HG03175 (cell line): ENCODE data around the gene SLC22A6.

Source experiments
- ATAC-seq: cut with Tn5 transposase; IDR thresholded peaks from one replicate; pipeline ENCODE4 v1.9.1; 2021; ENCODE audit warnings: mild to moderate bottlenecking, moderate library complexity; ENCODE audit not compliant: unreplicated experiment

Gene SLC22A6

DNA sequence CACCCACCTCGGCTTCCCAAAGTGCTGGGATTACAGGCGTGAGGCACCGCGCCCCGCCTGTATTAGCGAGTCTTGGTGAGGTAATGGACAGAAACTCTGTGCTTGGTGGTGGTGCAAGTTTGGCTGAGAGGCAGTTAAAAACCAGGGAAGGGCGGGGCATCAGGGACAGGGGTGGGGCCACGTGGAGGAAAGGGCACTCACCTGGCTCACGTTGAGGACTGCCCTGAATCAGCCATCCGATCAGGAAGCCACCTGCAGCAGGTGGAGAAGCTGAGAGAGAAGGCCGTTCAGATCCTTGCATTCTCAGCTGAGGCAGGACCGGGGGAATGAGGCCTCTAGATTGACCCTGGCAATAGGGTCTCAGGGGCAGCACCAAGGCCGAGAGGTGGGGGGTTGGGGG is 51.5 kb downstream of the SLC22A6 start:
- no peak for ATAC-seq

DNA sequence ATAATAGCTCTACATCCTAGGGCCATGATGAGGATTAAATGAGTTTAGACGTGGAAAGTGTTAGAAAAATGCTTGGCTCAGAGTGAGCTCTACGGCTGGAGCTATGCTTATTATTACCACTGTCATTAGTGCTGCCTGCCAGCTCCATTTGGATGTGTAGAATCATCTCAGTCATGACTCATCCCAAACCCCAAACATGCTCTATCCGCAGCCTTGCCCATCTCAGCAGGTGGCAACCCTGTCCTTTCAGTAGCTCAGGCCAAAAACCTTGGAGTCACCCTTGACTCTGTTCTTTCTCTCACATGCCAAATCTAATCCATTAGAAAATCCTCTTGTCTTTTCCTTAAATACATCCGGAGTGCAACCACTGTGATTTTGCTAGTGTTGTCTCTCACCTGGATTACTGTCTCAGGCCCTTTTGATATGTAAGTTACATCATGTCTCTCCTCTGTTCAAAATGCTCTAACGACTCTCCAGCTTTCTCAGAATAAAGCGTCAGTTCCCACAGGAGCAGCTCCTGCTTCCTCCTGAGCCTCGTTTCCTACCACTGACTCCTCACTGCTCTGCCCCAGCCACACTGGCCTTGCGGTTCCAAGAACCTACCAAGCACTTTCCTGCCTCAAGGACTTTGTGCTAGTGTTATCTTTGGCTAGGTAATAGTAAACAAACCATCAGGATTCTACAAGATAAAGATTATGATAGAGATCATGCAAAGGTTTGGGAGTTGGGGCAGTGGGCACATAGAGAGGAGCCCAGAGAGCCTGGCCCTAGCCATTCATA is 53.1 kb downstream of the SLC22A6 start:
- ATAC-seq, result no peak

DNA sequence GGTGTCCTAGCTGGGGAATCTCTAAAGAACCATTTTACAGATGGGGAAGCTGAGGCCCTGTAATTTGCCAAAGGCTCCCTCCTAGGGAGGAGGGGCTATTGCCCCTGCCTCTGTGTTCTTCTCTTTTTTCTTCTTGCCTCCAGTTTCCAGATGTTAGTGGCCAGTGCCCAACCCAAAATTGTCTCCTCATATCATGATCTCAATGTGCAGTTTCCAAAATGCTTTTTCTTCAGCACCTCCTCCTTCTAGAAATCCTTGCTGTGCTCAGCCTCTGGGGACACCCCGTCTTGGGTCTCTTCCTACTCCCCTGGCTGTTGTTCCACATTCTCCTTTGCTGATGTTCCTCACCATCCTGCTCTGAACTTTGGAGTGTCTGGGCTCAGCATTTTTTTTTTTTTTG is 54.1 kb downstream of the SLC22A6 start:
- no peak for ATAC-seq

DNA sequence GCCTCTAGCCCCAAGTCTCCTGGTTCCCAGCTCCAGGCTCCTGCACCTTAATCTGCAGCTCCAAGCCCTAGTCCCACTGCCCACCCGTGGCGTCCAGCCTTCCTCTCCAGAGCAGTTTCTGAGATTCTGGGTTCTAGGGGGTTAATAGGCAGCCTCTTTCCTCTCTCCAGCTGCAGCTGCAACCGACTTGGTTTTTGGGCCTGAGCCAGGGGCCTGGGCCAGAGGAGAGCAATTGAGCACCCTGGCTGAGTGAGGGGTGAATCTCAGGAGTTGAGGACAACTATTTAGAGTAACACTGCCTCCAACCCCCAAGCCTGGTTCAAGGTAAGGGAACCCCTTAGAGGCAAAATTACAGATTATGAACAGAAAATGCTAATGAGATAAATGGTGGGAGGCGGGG is 54.6 kb downstream of the SLC22A6 start:
- ATAC-seq, result no peak

DNA sequence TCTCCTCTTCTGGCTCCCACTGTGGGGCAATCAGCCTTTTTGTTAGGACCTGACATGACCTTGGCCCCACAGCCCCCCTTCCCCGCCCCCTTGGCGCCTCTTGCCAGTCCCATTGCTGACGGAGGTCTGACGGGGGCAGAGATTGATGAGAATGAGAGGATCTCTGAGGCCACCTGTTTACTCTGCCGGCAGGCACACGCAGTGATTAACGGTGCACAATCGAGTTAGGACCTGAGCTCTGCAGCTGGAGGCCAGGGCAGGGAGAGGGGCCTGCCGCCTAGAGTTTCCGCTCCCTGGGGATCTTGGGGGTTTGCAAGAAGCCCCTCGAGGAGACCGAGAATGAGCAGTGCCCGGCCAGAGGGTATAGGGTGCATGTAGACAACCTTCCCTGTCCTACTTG is 56.8 kb downstream of the SLC22A6 start:
- ATAC-seq, result no peak

DNA sequence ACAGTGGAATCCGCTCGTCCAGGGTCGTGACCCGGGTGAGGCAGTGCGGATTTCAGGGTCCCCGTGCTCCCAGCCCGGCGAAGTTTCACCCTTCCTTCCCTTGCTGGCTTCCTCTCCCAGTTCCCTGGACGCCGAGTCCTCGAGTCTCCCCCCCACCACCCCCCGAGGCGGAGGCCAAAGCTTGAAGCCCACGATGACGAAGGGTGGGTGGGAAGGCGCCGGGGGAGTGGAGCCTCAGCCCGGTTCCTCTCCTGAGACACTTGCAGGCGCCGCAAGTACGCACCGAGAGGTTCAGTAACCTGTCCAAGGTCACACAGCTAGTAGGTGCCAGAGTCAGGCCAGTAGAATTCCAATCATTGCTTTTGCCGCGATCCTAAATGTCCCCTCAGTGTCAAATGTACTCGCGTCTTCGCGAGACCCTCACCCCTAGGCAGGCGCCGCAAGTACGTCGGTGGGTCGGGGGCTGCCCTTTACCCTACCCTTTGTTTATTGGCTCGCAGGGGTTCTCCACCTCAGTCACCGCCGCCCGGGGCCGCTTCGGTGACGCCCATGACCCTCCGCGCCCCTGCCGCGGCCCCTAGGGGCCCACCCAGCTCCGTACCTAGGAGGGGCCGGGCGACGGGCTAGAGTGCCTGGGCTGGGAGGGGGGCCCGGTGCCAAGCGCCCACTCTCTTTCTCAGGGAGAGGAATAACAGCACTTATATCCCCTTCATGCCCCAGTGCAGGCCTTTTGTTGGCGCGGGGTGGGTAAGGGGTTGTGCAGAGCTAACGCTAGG is 57.9 kb downstream of the SLC22A6 start:
- ATAC-seq, result no peak
